ENCODE results near the gene PTGES3L.
"Not testable (repeated sequence)": the region's sequence is repeated elsewhere in the genome, so short reads cannot be mapped to it uniquely, and the experiment has no call there.

Gene PTGES3L

GRCh38 chr17:43014020-43014648 lies 34.3 kb upstream of the PTGES3L start:
- DNase-seq (ENCODE audit: low read depth): no peak

GRCh38 chr17:43013296-43013695 lies 33.4 kb upstream of the PTGES3L start:
- no peak for DNase-seq (ENCODE audit: low read depth)

GRCh38 chr17:43011728-43012472 lies 32.0 kb upstream of the PTGES3L start:
- no peak for DNase-seq (ENCODE audit: low read depth)

- DNase-seq (ENCODE audit: low read depth): no peak
Measured at GRCh38 chr17:43010667-43011308, 30.9 kb upstream of the PTGES3L start.

- DNase-seq (ENCODE audit: low read depth): peak; percentile 36
Measured at GRCh38 chr17:43006639-43007551, 27.0 kb upstream of the PTGES3L start, which contains the start of gene IFI35. Gene IFI35 (plus strand): TSS chr17:43006784. CDS start chr17:43006948, 164 bp downstream.

GRCh38 chr17:43003542-43004172 lies 23.8 kb upstream of the PTGES3L start:
- DNase-seq (ENCODE audit: low read depth): no peak

GRCh38 chr17:43000894-43001293 lies 21.0 kb upstream of the PTGES3L start:
- DNase-seq (ENCODE audit: low read depth): not testable (repeated sequence)

GRCh38 chr17:42999003-42999525 lies 19.2 kb upstream of the PTGES3L start:
- no peak for DNase-seq (ENCODE audit: low read depth)

- peak; percentile 99 for DNase-seq (ENCODE audit: low read depth)
Measured at GRCh38 chr17:42997984-42998938, 18.4 kb upstream of the PTGES3L start, which contains the start of gene RPL27. Gene RPL27 (plus strand): TSS chr17:42998419. CDS start chr17:42998751, 332 bp downstream.

- no peak for DNase-seq (ENCODE audit: low read depth)
Measured at GRCh38 chr17:42997390-42997983, 17.6 kb upstream of the PTGES3L start.

GRCh38 chr17:42993913-42994312 lies 14.0 kb upstream of the PTGES3L start:
- DNase-seq (ENCODE audit: low read depth): not testable (repeated sequence)

GRCh38 chr17:42992872-42993271 lies 13.0 kb upstream of the PTGES3L start:
- DNase-seq (ENCODE audit: low read depth): no peak

GRCh38 chr17:42991471-42991870 lies 11.6 kb upstream of the PTGES3L start:
- DNase-seq (ENCODE audit: low read depth): no peak

GRCh38 chr17:42989726-42990652 lies 10.1 kb upstream of the PTGES3L start:
- no peak for DNase-seq (ENCODE audit: low read depth)

- DNase-seq (ENCODE audit: low read depth): no peak
Measured at GRCh38 chr17:42989141-42989540, 9.3 kb upstream of the PTGES3L start.

GRCh38 chr17:42985225-42985624 lies 5.3 kb upstream of the PTGES3L start:
- no peak for DNase-seq (ENCODE audit: low read depth)

- DNase-seq (ENCODE audit: low read depth): no peak
Measured at GRCh38 chr17:42982266-42982665, 2.4 kb upstream of the PTGES3L start.

GRCh38 chr17:42980766-42981397 lies 1.0 kb upstream of the PTGES3L start:
- no peak for DNase-seq (ENCODE audit: low read depth)
